H1 (cell line): ENCODE measurements around the gene SLCO4A1. TPM values are rescaled to one million over a fixed set of nuclear protein-coding genes. Genes with fewer than 3 reads are reported as not detected.

Source experiments
- CTCF ChIA-PET: fragments of 300-600 bp; sonication (Branson Sonifier 250); formaldehyde crosslinking; loops from one replicate; lab custom pipeline; 2021; ENCODE audit not compliant: partially characterized antibody; lab: Charles Lee
- POLR2A ChIA-PET: fragments of 300-600 bp; sonication (Branson Sonifier 250); formaldehyde crosslinking; loops from one replicate; lab custom pipeline; 2021; ENCODE audit warnings: inconsistent platforms; ENCODE audit not compliant: partially characterized antibody; lab: Charles Lee
- DNase-seq, 2 experiments: peaks; one replicate each; pipeline versions ENCODE4 v3.0.0 to v3.0.0-alpha.2; 2010 to 2022; ENCODE audit warnings: low spot score in 2 of 2, low read depth in 1 of 2, mixed read lengths in 1 of 2
- FAIRE-seq: peaks from 2 replicates; lab custom pipeline; 2011; peaks lifted over from hg19 to GRCh38; lab: Jason Lieb, UNC
- H2AFZ ChIP-seq: 2 replicates; pipeline ENCODE4 v1.8.1; 2012; ENCODE audit warnings: low read length, inconsistent platforms
- H2AK5ac ChIP-seq: 2 replicates; pipeline ENCODE4 v1.6.1; 2013; ENCODE audit warnings: low read depth, low read length
- H2BK120ac ChIP-seq: replicated peaks from 2 replicates; pipeline ENCODE3; 2013; ENCODE audit warnings: low read depth, low read length, inconsistent platforms
- H2BK12ac ChIP-seq: 2 replicates; pipeline ENCODE4 v1.6.1; 2013; ENCODE audit warnings: low read depth, low read length
- H2BK15ac ChIP-seq: 2 replicates; pipeline ENCODE4 v1.6.1; 2013; ENCODE audit warnings: low read length
- H2BK20ac ChIP-seq: 2 replicates; pipeline ENCODE4 v1.6.1; 2013; ENCODE audit warnings: low read length
- H2BK5ac ChIP-seq: 2 replicates; pipeline ENCODE4 v1.6.1; 2013; ENCODE audit warnings: low read depth, low read length
- H3K14ac ChIP-seq: 2 replicates; pipeline ENCODE4 v1.6.1; 2013; ENCODE audit warnings: inconsistent platforms; ENCODE audit not compliant: insufficient read length
- H3K18ac ChIP-seq: 2 replicates; pipeline ENCODE4 v1.6.1; 2013; ENCODE audit warnings: low read length; ENCODE audit errors: extremely low read depth
- H3K23ac ChIP-seq: 2 replicates; pipeline ENCODE4 v1.6.1; 2013; ENCODE audit warnings: inconsistent platforms; ENCODE audit not compliant: insufficient read length
- H3K23me2 ChIP-seq: 2 replicates; pipeline ENCODE4 v1.6.1; 2013; ENCODE audit warnings: low read depth, low read length
- H3K27ac ChIP-seq: 2 replicates; pipeline ENCODE4 v1.6.1; 2011; ENCODE audit warnings: low read depth, low read length, inconsistent platforms
- H3K27me3 ChIP-seq, 4 experiments: replicated peaks in 1 of 4; 1 replicate in 1 of 4; 2 replicates in 3 of 4; pipeline versions ENCODE4 v1.6.1 to v1.8.1; 2011 to 2013; ENCODE audit warnings: low read length in 3 of 4, mild to moderate bottlenecking in 3 of 4, inconsistent platforms in 2 of 4, mixed read lengths in 2 of 4, moderate library complexity in 1 of 4; ENCODE audit not compliant: control insufficient read depth in 3 of 4, insufficient read depth in 3 of 4; ENCODE audit errors: extremely low read depth in 1 of 4
- H3K36me3 ChIP-seq, 4 experiments: 2 replicates each; pipeline versions ENCODE4 v1.6.1 to v1.8.1; 2011 to 2013; ENCODE audit warnings: mild to moderate bottlenecking in 4 of 4, low read length in 3 of 4, moderate library complexity in 2 of 4, control low read depth in 1 of 4, inconsistent platforms in 1 of 4; ENCODE audit not compliant: insufficient read depth in 4 of 4, control insufficient read depth in 2 of 4
- H3K4ac ChIP-seq: replicated peaks from 2 replicates; pipeline ENCODE3; 2013; ENCODE audit warnings: low read length, low read depth, mixed read lengths, inconsistent platforms; ENCODE audit not compliant: insufficient read length
- H3K4me1 ChIP-seq, 4 experiments: replicated peaks in 1 of 4; 1 replicate in 1 of 4; 2 replicates in 3 of 4; pipeline versions ENCODE4 v1.6.1 to v1.8.1; 2011 to 2013; ENCODE audit warnings: low read length in 3 of 4, inconsistent platforms in 2 of 4, mixed read lengths in 1 of 4; ENCODE audit not compliant: insufficient read depth in 4 of 4, control insufficient read depth in 3 of 4
- H3K4me2 ChIP-seq, 2 experiments: 2 replicates each; pipeline versions ENCODE4 v1.6.1 to v1.8.1; 2011 to 2013; ENCODE audit warnings: low read depth in 2 of 2, low read length in 2 of 2, control low read depth in 1 of 2, inconsistent platforms in 1 of 2, mild to moderate bottlenecking in 1 of 2; ENCODE audit not compliant: insufficient read depth in 1 of 2
- H3K4me3 ChIP-seq, 4 experiments: fragments of 200-600, 300-600 bp in 1 of 4; sonication (generic), shearing (Covaris generic), sonication (Bioruptor Twin) in 1 of 4; 2 replicates each; pipeline versions ENCODE4 v1.5.1 to v1.8.1; 2011 to 2016; ENCODE audit warnings: low read length in 4 of 4, low read depth in 3 of 4, control low read depth in 2 of 4, inconsistent platforms in 2 of 4, mild to moderate bottlenecking in 2 of 4, mixed read lengths in 1 of 4, moderate library complexity in 1 of 4; ENCODE audit not compliant: insufficient read depth in 2 of 4; ENCODE audit errors: extremely low read depth in 1 of 4
- H3K56ac ChIP-seq: replicated peaks from 2 replicates; pipeline ENCODE3; 2013; ENCODE audit warnings: low read depth, mild to moderate bottlenecking, mixed read lengths, low read length, inconsistent platforms; ENCODE audit not compliant: insufficient read length
- H3K79me1 ChIP-seq: 2 replicates; pipeline ENCODE4 v1.6.1; 2013; ENCODE audit warnings: low read depth, low read length, control low read depth
- H3K79me2 ChIP-seq, 2 experiments: 2 replicates each; pipeline versions ENCODE4 v1.6.1 to v1.8.1; 2012 to 2013; ENCODE audit warnings: low read length in 2 of 2, mild to moderate bottlenecking in 2 of 2, inconsistent platforms in 1 of 2; ENCODE audit not compliant: insufficient read depth in 2 of 2, control insufficient read depth in 1 of 2
- H3K9ac ChIP-seq, 4 experiments: replicated peaks in 1 of 4; 1 replicate in 1 of 4; 2 replicates in 3 of 4; pipeline versions ENCODE4 v1.6.1 to v1.8.1; 2011 to 2013; ENCODE audit warnings: low read depth in 3 of 4, low read length in 3 of 4, control low read depth in 2 of 4, mild to moderate bottlenecking in 2 of 4, moderate library complexity in 2 of 4, inconsistent platforms in 1 of 4; ENCODE audit errors: extremely low read depth in 1 of 4
- H3K9me3 ChIP-seq, 2 experiments: 2 replicates each; pipeline versions ENCODE4 v1.6.1 to v1.8.1; 2012 to 2013; ENCODE audit warnings: mild to moderate bottlenecking in 2 of 2, moderate library complexity in 2 of 2, control low read depth in 1 of 2, inconsistent platforms in 1 of 2, low read depth in 1 of 2, low read length in 1 of 2, mixed read lengths in 1 of 2; ENCODE audit not compliant: insufficient read depth in 2 of 2
- H4K20me1 ChIP-seq, 2 experiments: replicated peaks in 1 of 2; 2 replicates each; pipeline versions ENCODE3 to v1.8.1; 2011 to 2013; ENCODE audit warnings: inconsistent platforms in 2 of 2, low read length in 2 of 2, mild to moderate bottlenecking in 1 of 2; ENCODE audit not compliant: insufficient read depth in 2 of 2, control insufficient read depth in 1 of 2
- H4K5ac ChIP-seq: 2 replicates; pipeline ENCODE4 v1.6.1; 2013; ENCODE audit warnings: low read length, low read depth, mixed read lengths, inconsistent platforms; ENCODE audit not compliant: insufficient read length
- H4K8ac ChIP-seq: 2 replicates; pipeline ENCODE4 v1.8.0; 2013; ENCODE audit warnings: mild to moderate bottlenecking, moderate library complexity, low read length, inconsistent platforms; ENCODE audit not compliant: insufficient read depth; ENCODE audit errors: extremely low read depth
- H4K91ac ChIP-seq: replicated peaks from 2 replicates; pipeline ENCODE3; 2013; ENCODE audit warnings: low read length, mixed read lengths, inconsistent platforms; ENCODE audit not compliant: insufficient read length
- BCL11A ChIP-seq, 2 experiments: IDR thresholded peaks; one replicate each; pipeline ENCODE4 v1.6.1; 2011; ENCODE audit warnings: low read depth in 2 of 2, low read length in 2 of 2, mild to moderate bottlenecking in 2 of 2
- POLR2A ChIP-seq, 2 experiments: IDR thresholded peaks; 1 replicate in 1 of 2; 2 replicates in 1 of 2; pipeline ENCODE4 v1.6.1; 2011; ENCODE audit warnings: low read depth in 2 of 2, low read length in 2 of 2, mild to moderate bottlenecking in 2 of 2; ENCODE audit errors: control extremely low read depth in 1 of 2
- WGBS, 2 experiments: shearing (Covaris generic) in 1 of 2; methylation state at CpG; one replicate each; pipeline versions ENCODE4 v1.1.6 to v1.1.7; 2013 to 2015; ENCODE audit warnings: low lambda C conversion rate in 2 of 2, mixed read lengths in 2 of 2, inconsistent platforms in 1 of 2, low coverage in 1 of 2, missing lambda C conversion rate in 1 of 2; ENCODE audit not compliant: insufficient replicate concordance in 2 of 2, insufficient coverage in 1 of 2, insufficient read length in 1 of 2; ENCODE audit errors: extremely low coverage in 1 of 2, missing lambda C conversion rate in 1 of 2; 5-methylcytosine and 5-hydroxymethylcytosine counted together
- polyA plus RNA-seq, 7 experiments: library from polyadenylated mRNA; depleted of rRNA in 3 of 7; stranded (reverse) in 5 of 7; unstranded in 2 of 7; fragments of >200 nt in 5 of 7; fragments of 200-250 nt in 2 of 7; gene quantifications; 1 replicate in 5 of 7; 2 replicates in 1 of 7; 4 replicates in 1 of 7; pipeline versions ENCODE4 v1.2.1 to v1.2.3, GENCODE V29; 2011 to 2013; ENCODE audit warnings: missing spikeins in 2 of 7, mixed read lengths in 2 of 7
- total RNA-seq: library from RNA; stranded (reverse); fragmentation: NEBNext Ultra II Directional; extraction: Animal tissue kit (Norgen Biotek cat#: 25700); gene quantifications from 2 replicates; pipeline ENCODE4 v1.2.1, GENCODE V29; 2021

The SLCO4A1 gene
- total and polyA plus RNA-seq, 2 of the 8 experiments (the other 6 are each of a cell fraction or from before 2014, with no cell fraction given), result 10.5 to 18.5 TPM

GRCh38 chr20:62710886-62711702 is 68.8 kb downstream of the SLCO4A1 start:
- no peak overlapping the region for H3K18ac ChIP-seq
- H2BK20ac ChIP-seq, result no peak overlapping the region
- H4K91ac ChIP-seq, result no peak overlapping the region
- no peaks in the 10 kb centered on the region for H3K9me3 ChIP-seq
- no peak overlapping the region for H4K5ac ChIP-seq
- no peak overlapping the region for H2AK5ac ChIP-seq
- H3K27me3 ChIP-seq, result peaks cover 22 to 38% (median 31%) of the 10 kb centered on the region in 4 experiments
- ChIA-PET CTCF (interaction anchor here (1.1 to 2.1 kb wide), 6 partner anchors 10 to 97 kb away, joined by 3 to 10 read pairs (median 4); no protein-coding TSS in a partner anchor), POLR2A (no interaction called here)
- H3K23me2 ChIP-seq, result peaks cover 11% of the 10 kb centered on the region; the same call in 1 of the 2 replicates
- H3K4me3 ChIP-seq, result no peak overlapping the region
- no peak overlapping the region for H2BK5ac ChIP-seq
- no peak overlapping the region for H2AFZ ChIP-seq
- TF ChIP-seq BCL11A (IDR thresholded peaks at IDR 0.05; ENCODE audit: low read depth in 2 of 2, low read length in 2 of 2), result no peak
- TF ChIP-seq POLR2A (IDR thresholded peaks at IDR 0.05; ENCODE audit: control extremely low read depth in 1 of 2, low read depth in 2 of 2, low read length in 2 of 2), result no peak
- H3K36me3 ChIP-seq, result no peaks in the 10 kb centered on the region
- H3K4me2 ChIP-seq, result no peak overlapping the region
- FAIRE-seq (no peak), DNase-seq (no peak)
- H3K9ac ChIP-seq, result no peak overlapping the region
- no peak overlapping the region for H3K56ac ChIP-seq
- H3K79me1 ChIP-seq, result no peaks in the 10 kb centered on the region
- H3K79me2 ChIP-seq, result no peaks in the 10 kb centered on the region
- H2BK12ac ChIP-seq, result no peak overlapping the region
- peaks cover 3 to 5% of the 10 kb centered on the region in 2 experiments for H4K20me1 ChIP-seq
- H3K27ac ChIP-seq, result no peak overlapping the region
- no peak overlapping the region for H4K8ac ChIP-seq
- peaks cover 0 to 8% (median 7%) of the 10 kb centered on the region in 4 experiments; a peak in 5 of 7 replicates for H3K4me1 ChIP-seq
- WGBS, 2 experiments, result 88% methylated on average over 20 of the region's 23 CpGs; no CpG with 5 or more reads in 1 of the 2 experiments
- H3K14ac ChIP-seq, result no peak overlapping the region
- no peak overlapping the region for H3K4ac ChIP-seq
- H2BK120ac ChIP-seq, result no peak overlapping the region
- no peak overlapping the region for H2BK15ac ChIP-seq
- H3K23ac ChIP-seq, result no peak overlapping the region
